ENCODE data around the gene TECPR2. TPM values are rescaled to one million over a fixed set of nuclear protein-coding genes. Genes with fewer than 3 reads are reported as not detected.

TECPR2 gene
- total and polyA plus RNA-seq, 10 of the 15 experiments (the other 5 are each of a cell fraction or from before 2014, with no cell fraction given): 0.15 to 10.0 (median 3.0) TPM

DNA sequence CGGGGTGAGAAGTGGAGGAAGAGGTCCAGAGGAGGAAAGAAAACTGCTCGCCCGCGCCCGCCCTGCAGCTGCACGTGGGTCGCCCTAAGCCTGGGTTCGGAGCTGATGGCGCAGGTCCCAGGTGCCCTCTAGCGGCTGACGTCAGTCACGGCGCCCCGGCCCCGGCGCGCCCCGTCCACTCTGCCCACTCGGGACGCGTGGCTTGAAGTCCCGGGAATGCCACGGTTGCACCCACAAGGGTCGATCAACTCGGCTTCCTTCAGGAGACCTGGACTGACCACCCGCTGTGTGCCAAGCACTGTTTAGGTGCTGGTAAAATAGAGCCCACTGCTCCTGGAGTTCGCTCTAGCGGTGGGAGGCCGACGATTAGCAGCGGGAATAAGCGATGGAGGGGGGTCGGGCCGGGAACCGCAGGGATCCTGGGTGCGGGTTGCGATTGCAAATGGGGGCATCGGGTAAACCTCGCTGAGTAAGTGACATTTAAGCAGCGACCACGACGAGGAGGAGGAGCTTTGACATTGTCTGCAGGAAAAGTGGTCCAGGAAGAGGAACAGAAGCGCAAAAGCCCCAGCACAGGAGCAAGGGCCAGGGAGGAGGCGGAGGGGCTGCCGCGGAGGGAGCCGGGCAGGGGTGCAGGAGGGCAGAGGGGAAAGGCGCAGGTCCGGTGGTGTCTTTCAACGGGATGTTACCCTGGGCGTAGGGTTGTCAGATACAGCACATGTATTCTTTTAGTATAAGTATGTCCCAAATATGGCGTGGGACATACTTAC lies 48.3 kb upstream of the TECPR2 start (continued):
- TF ChIP-seq, protein P1, sequence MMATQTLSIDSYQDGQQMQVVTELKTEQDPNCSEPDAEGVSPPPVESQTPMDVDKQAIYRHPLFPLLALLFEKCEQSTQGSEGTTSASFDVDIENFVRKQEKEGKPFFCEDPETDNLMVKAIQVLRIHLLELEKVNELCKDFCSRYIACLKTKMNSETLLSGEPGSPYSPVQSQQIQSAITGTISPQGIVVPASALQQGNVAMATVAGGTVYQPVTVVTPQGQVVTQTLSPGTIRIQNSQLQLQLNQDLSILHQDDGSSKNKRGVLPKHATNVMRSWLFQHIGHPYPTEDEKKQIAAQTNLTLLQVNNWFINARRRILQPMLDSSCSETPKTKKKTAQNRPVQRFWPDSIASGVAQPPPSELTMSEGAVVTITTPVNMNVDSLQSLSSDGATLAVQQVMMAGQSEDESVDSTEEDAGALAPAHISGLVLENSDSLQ (IDR thresholded peaks at IDR 0.05): no peak
- TF ChIP-seq NFXL1 (IDR thresholded peaks at IDR 0.05; ENCODE audit: borderline replicate concordance) (no peak), RFX5 (IDR thresholded peaks at IDR 0.05; ENCODE audit: low read depth, low read length) (no peak), BHLHE40 (IDR thresholded peaks at IDR 0.05; ENCODE audit: borderline replicate concordance in 1 of 2, low read depth in 2 of 2, low read length in 1 of 2) (peak; percentile 85 to 92; a peak in 3 of 4 replicates), MTA3 (IDR thresholded peaks at IDR 0.05; ENCODE audit: borderline replicate concordance, low read length) (no peak), SP1 (IDR thresholded peaks at IDR 0.05; ENCODE audit: low read depth, low read length) (peak; percentile 44), ZNF217 (IDR thresholded peaks at IDR 0.05) (no peak), USF2 (IDR thresholded peaks at IDR 0.05; ENCODE audit: borderline replicate concordance, low read depth, low read length) (peak; percentile 44), NRF1 (conservative IDR thresholded peaks at IDR 0.05; ENCODE audit: low read depth, low read length) (no peak), SPI1 (IDR thresholded peaks at IDR 0.05; ENCODE audit: borderline replicate concordance, insufficient read depth, low read depth, low read length) (no peak), ESRRA (IDR thresholded peaks at IDR 0.05; ENCODE audit: low read length) (no peak), STAT1 (conservative IDR thresholded peaks at IDR 0.05) (no peak), USF1 (IDR thresholded peaks at IDR 0.05; ENCODE audit: borderline replicate concordance, extremely low read length, insufficient read depth, low read depth, low read length) (peak; percentile 76), ELK1 (IDR thresholded peaks at IDR 0.05; ENCODE audit: low read depth, low read length) (no peak), NR2F1 (conservative IDR thresholded peaks at IDR 0.05) (0 out of 2 replicates have a peak, but pooled peaks have one; percentile 40), IRF5 (IDR thresholded peaks at IDR 0.05; ENCODE audit: borderline replicate concordance) (no peak), NBN (IDR thresholded peaks at IDR 0.05) (peak; percentile 71), SMARCA5 (IDR thresholded peaks at IDR 0.05) (peak; percentile 77; the same call in 1 of the 2 replicates), CEBPB (IDR thresholded peaks at IDR 0.05; ENCODE audit: borderline replicate concordance in 1 of 2, low read depth in 2 of 2, low read length in 2 of 2) (no peak)
- TF ChIP-seq, protein P2, sequence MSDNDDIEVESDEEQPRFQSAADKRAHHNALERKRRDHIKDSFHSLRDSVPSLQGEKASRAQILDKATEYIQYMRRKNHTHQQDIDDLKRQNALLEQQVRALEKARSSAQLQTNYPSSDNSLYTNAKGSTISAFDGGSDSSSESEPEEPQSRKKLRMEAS (IDR thresholded peaks at IDR 0.05; ENCODE audit: low read depth, low read length): peak; percentile 92
- TF ChIP-seq, protein P3, sequence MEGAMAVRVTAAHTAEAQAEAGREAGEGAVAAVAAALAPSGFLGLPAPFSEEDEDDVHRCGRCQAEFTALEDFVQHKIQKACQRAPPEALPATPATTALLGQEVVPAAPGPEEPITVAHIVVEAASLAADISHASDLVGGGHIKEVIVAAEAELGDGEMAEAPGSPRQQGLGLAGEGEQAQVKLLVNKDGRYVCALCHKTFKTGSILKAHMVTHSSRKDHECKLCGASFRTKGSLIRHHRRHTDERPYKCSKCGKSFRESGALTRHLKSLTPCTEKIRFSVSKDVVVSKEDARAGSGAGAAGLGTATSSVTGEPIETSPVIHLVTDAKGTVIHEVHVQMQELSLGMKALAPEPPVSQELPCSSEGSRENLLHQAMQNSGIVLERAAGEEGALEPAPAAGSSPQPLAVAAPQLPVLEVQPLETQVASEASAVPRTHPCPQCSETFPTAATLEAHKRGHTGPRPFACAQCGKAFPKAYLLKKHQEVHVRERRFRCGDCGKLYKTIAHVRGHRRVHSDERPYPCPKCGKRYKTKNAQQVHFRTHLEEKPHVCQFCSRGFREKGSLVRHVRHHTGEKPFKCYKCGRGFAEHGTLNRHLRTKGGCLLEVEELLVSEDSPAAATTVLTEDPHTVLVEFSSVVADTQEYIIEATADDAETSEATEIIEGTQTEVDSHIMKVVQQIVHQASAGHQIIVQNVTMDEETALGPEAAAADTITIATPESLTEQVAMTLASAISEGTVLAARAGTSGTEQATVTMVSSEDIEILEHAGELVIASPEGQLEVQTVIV (IDR thresholded peaks at IDR 0.05; ENCODE audit: borderline replicate concordance, partially characterized antibody): no peak

All from GM12878 (cell line).